ENCODE measurements around the gene CBY2. TPM values are rescaled to one million over a fixed set of nuclear protein-coding genes. Genes with fewer than 3 reads are reported as not detected.

CBY2 gene
- total RNA-seq, 1 experiment from 2014 or later: not detected

- Mint-ChIP-seq H3K9me3 (peaks cover 0 to 5% of the 10 kb centered on the region in 2 experiments; a peak in 2 of 5 replicates), H3K27me3 (ENCODE audit: low read depth) (peaks cover 14% of the 10 kb centered on the region)
- TF ChIP-seq CTCF (conservative IDR thresholded peaks at IDR 0.05): no peak
Measured at GRCh38 chr13:45731455-45731854, 29.3 kb downstream of the CBY2 start.

More at GRCh38 chr13:45731455-45731854, 29.3 kb downstream of the CBY2 start:
- Histone ChIP-seq H3K14ac (ENCODE audit: insufficient read depth, low read length) (no peak overlapping the region), H3K56ac (ENCODE audit: insufficient read length, low read depth, low read length) (no peak overlapping the region), H4K20me1 (ENCODE audit: control insufficient read depth, insufficient read depth, insufficient read length) (no peaks in the 10 kb centered on the region), H3T11ph (ENCODE audit: low read length) (no peak overlapping the region), H3K9ac (ENCODE audit: extremely low read depth, insufficient read length, low read length) (no peak overlapping the region), H2BK20ac (ENCODE audit: low read depth, low read length, poor library complexity, severe bottlenecking) (no peak overlapping the region), H3K23me2 (ENCODE audit: insufficient read length, low read depth, low read length, poor library complexity, severe bottlenecking) (no peaks in the 10 kb centered on the region), H3K4me2 (ENCODE audit: insufficient read depth, insufficient read length, low read length) (no peak overlapping the region), H2AK5ac (ENCODE audit: insufficient read length, low read length) (no peak overlapping the region), H3K9me3 (ENCODE audit: control insufficient read depth, low read depth, low read length) (no peaks in the 10 kb centered on the region), H2AFZ (ENCODE audit: low read length) (no peak overlapping the region), H3K27me3 (ENCODE audit: insufficient read depth, low read length) (no peaks in the 10 kb centered on the region), H2BK15ac (ENCODE audit: low read depth, low read length) (no peak overlapping the region), H4K5ac (ENCODE audit: insufficient read length, low read depth, low read length) (no peak overlapping the region), H3K4ac (ENCODE audit: low read depth, low read length) (no peak overlapping the region), H3K79me2 (ENCODE audit: insufficient read depth, low read length) (no peaks in the 10 kb centered on the region), H2BK5ac (ENCODE audit: insufficient read length, low read length) (no peak overlapping the region), H3K23ac (ENCODE audit: insufficient read length, low read depth, low read length) (no peak overlapping the region), H3K79me1 (ENCODE audit: insufficient read depth, low read depth, low read length, poor library complexity, severe bottlenecking) (no peaks in the 10 kb centered on the region), H4K8ac (replicated peaks; ENCODE audit: insufficient read length, low read depth, low read length) (no peak overlapping the region), H2BK120ac (ENCODE audit: low read depth, low read length, poor library complexity, severe bottlenecking) (no peak overlapping the region), H2BK12ac (ENCODE audit: insufficient read length, low read depth, low read length) (no peak overlapping the region), H4K91ac (ENCODE audit: insufficient read length, low read depth, low read length) (no peak overlapping the region), H3K27ac (ENCODE audit: insufficient read length, low read depth, low read length) (no peak overlapping the region), H3K18ac (ENCODE audit: insufficient read length, low read depth, low read length) (no peak overlapping the region), H3K4me1 (ENCODE audit: insufficient read depth, low read length) (no peaks in the 10 kb centered on the region)
- peaks cover 2% of the 10 kb centered on the region in 2 experiments; a peak in 2 of 4 replicates for H3K4me1 Mint-ChIP-seq
- H3K4me3 Mint-ChIP-seq: no peak overlapping the region
- H3K27ac Mint-ChIP-seq: no peak overlapping the region
- DNase-seq: no peak
- WGBS (ENCODE audit: extremely low coverage, insufficient read length, low lambda C conversion rate): no CpG with 5 or more reads among the region's 3 CpGs
- 0 out of 7 replicates have a peak, but pooled peaks cover 0 to 4% (median 1%) of the 10 kb centered on the region in 3 experiments for H3K36me3 Mint-ChIP-seq (ENCODE audit: insufficient read depth in 1 of 3, low read depth in 3 of 3)
